Calu3 (cell line): Measurements from ENCODE around the gene SOS2. TPM values are rescaled to one million over a fixed set of nuclear protein-coding genes. Genes with fewer than 3 reads are reported as not detected.

Experiments
- BruUV-seq: library from RNA; stranded (reverse); fragments of 400-500 nt; replicated peaks from 2 replicates; lab custom pipeline; 2021; lab: Mats Ljungman, UMichigan
- CTCF ChIA-PET: fragments of 300-600 bp; sonication (Branson Sonifier 250); formaldehyde crosslinking; loops from one replicate; lab custom pipeline; 2022; ENCODE audit warnings: antibody characterized with exemption; lab: Charles Lee
- DNase-seq: peaks from one replicate; pipeline ENCODE4 v3.0.0; 2022
- H3K27ac Mint-ChIP-seq: one replicate; pipeline ENCODE4 v1.8.0; 2022; ENCODE audit warnings: mixed read lengths; ENCODE audit not compliant: unreplicated experiment
- H3K27me3 Mint-ChIP-seq: one replicate; pipeline ENCODE4 v1.8.0; 2022; ENCODE audit warnings: mixed read lengths; ENCODE audit not compliant: unreplicated experiment
- H3K36me3 Mint-ChIP-seq: one replicate; pipeline ENCODE4 v1.8.0; 2022; ENCODE audit warnings: mild to moderate bottlenecking, moderate library complexity, mixed read lengths; ENCODE audit not compliant: insufficient read depth, unreplicated experiment
- H3K4me1 Mint-ChIP-seq: one replicate; pipeline ENCODE4 v1.8.0; 2022; ENCODE audit warnings: mild to moderate bottlenecking, low read depth, mixed read lengths; ENCODE audit not compliant: unreplicated experiment
- H3K4me3 Mint-ChIP-seq: one replicate; pipeline ENCODE4 v1.8.0; 2022; ENCODE audit warnings: mild to moderate bottlenecking, low read depth, moderate library complexity, mixed read lengths; ENCODE audit not compliant: unreplicated experiment
- H3K9me3 Mint-ChIP-seq: one replicate; pipeline ENCODE4 v1.8.0; 2022; ENCODE audit warnings: low read depth, mixed read lengths; ENCODE audit not compliant: unreplicated experiment
- intact Hi-C: fragments of 100-400 bp; cut with micrococcal nuclease; formaldehyde crosslinking; loops from one replicate; pipeline ENCODE4 v1.10.0; 2022; ENCODE audit not compliant: unreplicated experiment
- total RNA-seq: library from RNA; stranded (reverse); gene quantifications from 2 replicates; pipeline ENCODE4 v1.2.3, GENCODE V29; 2022
- TF ChIP-seq, protein P1 (sequence below): fragments of 200-600 bp; IDR thresholded peaks from one replicate; pipeline ENCODE4 v1.8.0; 2022; ENCODE audit warnings: antibody characterized with exemption; ENCODE audit not compliant: unreplicated experiment

SOS2 gene
- total RNA-seq, 1 experiment from 2014 or later, result 17.1 TPM

DNA sequence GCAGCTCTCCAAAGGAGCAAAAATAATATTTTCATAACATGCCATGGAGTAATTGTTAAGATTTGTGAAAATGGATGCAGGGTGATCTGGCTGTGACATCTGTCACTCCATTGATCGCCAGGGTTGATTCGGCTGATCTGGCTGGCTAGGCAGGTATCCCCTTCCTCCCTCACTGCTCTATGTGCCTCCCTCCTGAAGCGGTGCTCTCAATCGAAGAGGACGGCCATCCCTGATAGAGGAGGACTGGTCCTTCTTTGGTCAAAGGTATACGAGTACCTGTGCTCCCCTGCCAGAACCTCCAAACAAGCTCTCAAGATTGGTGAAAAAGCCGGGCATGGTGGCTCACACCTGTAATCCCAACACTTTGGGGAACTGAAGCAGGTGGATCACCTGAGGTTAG, 162.9 kb downstream of the SOS2 start:
- H3K27ac Mint-ChIP-seq, result no peak overlapping the region
- intact Hi-C loops, result loop anchor here (5.0 kb wide), 1 partner anchor 34 kb away; no protein-coding TSS in a partner anchor
- H3K27me3 Mint-ChIP-seq, result no peaks in the 10 kb centered on the region
- no peak for DNase-seq
- H3K9me3 Mint-ChIP-seq, result peaks cover 3% of the 10 kb centered on the region
- BruUV-seq, result no TSS peak
- H3K36me3 Mint-ChIP-seq, result peaks cover 5% of the 10 kb centered on the region
- H3K4me1 Mint-ChIP-seq, result peaks cover 33% of the 10 kb centered on the region
- no peak overlapping the region for H3K4me3 Mint-ChIP-seq
- CTCF ChIA-PET, result interaction anchor here (0.8 to 1.3 kb wide), 3 partner anchors 65 to 215 kb away, joined by 3 to 5 read pairs (median 3); no protein-coding TSS in a partner anchor
- TF ChIP-seq, protein P1, sequence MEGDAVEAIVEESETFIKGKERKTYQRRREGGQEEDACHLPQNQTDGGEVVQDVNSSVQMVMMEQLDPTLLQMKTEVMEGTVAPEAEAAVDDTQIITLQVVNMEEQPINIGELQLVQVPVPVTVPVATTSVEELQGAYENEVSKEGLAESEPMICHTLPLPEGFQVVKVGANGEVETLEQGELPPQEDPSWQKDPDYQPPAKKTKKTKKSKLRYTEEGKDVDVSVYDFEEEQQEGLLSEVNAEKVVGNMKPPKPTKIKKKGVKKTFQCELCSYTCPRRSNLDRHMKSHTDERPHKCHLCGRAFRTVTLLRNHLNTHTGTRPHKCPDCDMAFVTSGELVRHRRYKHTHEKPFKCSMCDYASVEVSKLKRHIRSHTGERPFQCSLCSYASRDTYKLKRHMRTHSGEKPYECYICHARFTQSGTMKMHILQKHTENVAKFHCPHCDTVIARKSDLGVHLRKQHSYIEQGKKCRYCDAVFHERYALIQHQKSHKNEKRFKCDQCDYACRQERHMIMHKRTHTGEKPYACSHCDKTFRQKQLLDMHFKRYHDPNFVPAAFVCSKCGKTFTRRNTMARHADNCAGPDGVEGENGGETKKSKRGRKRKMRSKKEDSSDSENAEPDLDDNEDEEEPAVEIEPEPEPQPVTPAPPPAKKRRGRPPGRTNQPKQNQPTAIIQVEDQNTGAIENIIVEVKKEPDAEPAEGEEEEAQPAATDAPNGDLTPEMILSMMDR, result no peak

DNA sequence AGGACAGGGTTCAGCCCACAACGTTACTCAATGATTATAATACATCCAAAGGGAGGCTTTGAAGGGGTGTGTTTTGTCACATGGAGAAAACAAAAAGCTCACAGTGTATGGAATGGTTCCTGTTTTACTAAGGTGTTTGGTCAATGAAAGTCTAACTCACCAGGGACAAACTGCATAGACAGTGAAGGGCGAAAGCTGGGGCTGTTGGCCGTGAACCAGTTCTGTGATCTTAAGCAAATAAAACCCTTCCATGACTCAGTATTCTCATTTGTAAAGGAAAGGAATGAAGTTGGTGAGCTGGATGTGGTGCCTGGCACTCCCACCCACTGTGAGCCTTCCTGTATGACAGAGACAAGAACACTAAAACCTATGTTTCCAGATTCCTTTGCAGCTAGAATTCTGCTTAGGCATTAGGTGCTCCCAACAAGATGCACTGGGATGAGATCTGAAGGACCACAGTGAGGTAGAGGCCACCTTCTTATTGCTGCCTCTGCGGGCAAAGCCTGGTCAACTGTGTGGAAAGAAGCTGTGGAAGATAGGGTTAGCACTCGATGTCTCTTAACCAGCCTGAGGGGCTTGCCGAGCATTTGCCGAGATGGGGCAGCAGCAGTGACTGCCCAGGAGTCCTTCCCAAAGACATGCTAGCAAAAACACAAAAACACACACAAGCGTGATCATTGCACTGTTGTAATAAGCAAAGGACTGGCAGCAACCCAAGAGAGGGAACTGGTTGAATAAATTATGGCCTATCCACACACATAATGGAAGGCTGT, 163.5 kb downstream of the SOS2 start:
- Mint-ChIP-seq H3K9me3 (peaks cover 3% of the 10 kb centered on the region), H3K27ac (peak overlapping the region; percentile 88)
- intact Hi-C loops, result loop anchor here (5.0 kb wide), 1 partner anchor 34 kb away; no protein-coding TSS in a partner anchor

More for the DNA sequence above, 163.5 kb downstream of the SOS2 start:
- Mint-ChIP-seq H3K4me3 (no peak overlapping the region), H3K4me1 (peaks cover 33% of the 10 kb centered on the region), H3K36me3 (peaks cover 5% of the 10 kb centered on the region), H3K27me3 (no peaks in the 10 kb centered on the region)
- BruUV-seq, result no TSS peak
- DNase-seq, result peak; percentile 66
- TF ChIP-seq, protein P1, result no peak
- CTCF ChIA-PET, result interaction anchor here (0.6 to 1.3 kb wide), 5 partner anchors 64 to 214 kb away, joined by 3 to 5 read pairs (median 4); no protein-coding TSS in a partner anchor

Other genes starting within 250 kb of the SOS2 start
- 7.1 and 8.8 TPM in 2 replicates for gene VCPKMT, start 115.0 kb downstream of the SOS2 start, total RNA-seq
- gene L2HGDH, start 80.7 kb upstream of the SOS2 start, total RNA-seq, result 13.9 and 15.8 TPM in 2 replicates
- 21.2 and 22.1 TPM in 2 replicates for gene DMAC2L, start 80.7 kb upstream of the SOS2 start, total RNA-seq
- gene CDKL1, start 165.3 kb upstream of the SOS2 start, total RNA-seq, result 3.0 and 3.7 TPM in 2 replicates